Glomerular endothelial cell (primary cell): ENCODE results near the gene INSIG2. TPM values are rescaled to one million over a fixed set of nuclear protein-coding genes. Genes with fewer than 3 reads are reported as not detected.

Experiments
- DNase-seq: peaks from one replicate; pipeline ENCODE4 v3.0.0-alpha.2; 2011; ENCODE audit warnings: low read depth, low spot score; ENCODE audit errors: extremely low read depth
- total RNA-seq: library from RNA; depleted of rRNA; stranded (reverse); fragments of >200 nt; gene quantifications from 2 replicates; pipeline ENCODE4 v1.2.3, GENCODE V29; 2015

INSIG2 gene
- 7.5 and 8.7 TPM in 2 replicates for total RNA-seq

DNA sequence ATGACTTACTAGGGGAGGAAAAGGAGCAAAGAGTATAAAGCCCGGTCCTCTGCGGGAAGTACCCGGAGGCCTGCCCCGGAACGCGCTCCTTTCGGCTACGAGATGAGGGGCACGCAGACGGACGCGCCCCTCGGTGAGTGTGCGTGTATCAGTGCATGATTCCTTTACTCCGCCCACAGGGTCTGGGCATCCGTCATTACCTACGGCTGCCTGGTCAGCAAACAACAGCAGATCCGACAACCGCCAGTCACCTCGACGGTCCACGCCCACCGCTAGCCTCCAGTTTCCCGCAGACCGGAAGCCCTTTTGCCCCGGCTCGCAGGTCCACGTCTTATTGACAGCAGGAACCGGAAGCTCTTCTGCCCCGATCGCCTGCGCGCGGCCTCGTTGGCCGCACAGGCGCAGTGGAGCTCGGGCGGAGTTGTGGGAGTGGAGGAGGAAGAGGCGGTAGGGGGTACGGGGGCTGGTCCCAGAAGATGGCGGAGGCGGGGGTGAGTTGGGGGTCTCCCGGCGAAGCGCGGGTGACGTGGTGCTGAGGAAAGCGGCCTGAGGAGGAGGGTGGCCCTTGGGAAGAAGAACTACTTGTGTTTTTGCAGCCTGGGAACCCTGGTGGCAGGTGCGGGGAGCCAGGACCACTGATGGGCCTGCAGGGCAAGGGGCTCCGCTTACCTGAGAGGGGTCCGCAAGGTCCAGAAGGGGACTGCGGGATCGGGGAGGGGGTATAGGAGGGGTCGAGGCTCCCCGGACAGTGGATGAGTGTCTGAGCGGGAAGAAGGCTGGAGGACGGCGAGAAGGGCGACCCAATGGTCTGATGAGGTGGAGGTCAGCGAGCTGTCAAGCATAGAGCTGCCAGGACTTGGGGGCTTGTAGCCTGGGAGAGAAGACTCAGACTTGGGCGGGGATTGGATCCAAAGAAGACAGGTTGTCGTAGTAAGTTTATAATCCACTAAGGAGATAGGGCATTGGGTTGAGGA is at the start of gene INSIG2:
TSS of gene INSIG2 (plus strand) at position 421 of the 974 bp plus-strand sequence. CDS start 8,086 bp downstream, outside the sequence.
- no peak for DNase-seq

DNA sequence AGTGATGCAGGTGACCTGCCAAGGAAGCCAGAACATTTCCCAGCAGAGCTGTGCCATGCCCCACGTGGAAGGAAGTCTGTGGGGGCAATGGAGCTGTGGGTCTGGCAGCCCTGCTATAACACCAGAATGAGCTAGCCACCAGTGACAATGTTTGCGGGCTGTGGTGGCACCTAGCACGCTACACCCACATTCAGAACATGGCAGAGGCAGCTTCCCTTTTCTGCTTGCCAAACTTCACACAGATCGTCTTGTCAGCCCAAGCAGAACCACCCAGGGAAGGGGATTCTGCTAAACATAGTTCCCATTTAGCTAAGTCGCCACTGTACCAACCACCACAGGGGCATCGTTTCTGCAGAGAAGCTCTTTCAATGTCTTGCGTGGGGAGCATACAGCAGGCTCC is 47.4 kb upstream of the INSIG2 start:
- DNase-seq = no peak

DNA sequence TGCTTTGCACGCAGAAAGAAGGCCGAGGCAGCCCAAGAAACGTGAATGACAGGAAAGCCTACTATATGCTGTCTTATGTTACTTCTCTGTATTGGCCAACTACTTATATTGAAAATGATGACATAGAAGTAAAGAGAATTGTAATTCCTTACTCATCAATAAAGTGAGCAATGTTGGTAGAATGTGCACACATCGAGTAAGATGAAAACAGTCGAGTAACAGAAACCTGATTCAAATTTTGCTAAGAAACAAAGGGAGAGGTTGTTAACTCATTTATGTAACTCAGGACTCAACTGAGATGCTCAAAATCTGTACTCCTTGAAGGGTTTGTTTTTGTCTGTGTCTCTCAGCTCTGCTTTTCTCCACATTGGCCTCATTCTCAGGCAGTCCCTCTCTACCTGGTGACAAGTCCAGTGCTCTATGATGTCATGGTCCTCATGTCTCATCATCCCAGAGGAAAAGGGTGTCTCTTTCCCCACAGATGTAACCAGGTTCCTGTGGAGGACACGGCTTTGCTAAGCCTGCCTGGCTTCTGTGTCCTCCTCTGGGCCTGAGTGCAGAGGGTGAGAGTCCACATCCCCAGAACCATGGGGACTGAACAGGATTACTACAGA is 44.1 kb upstream of the INSIG2 start:
- no peak for DNase-seq

DNA sequence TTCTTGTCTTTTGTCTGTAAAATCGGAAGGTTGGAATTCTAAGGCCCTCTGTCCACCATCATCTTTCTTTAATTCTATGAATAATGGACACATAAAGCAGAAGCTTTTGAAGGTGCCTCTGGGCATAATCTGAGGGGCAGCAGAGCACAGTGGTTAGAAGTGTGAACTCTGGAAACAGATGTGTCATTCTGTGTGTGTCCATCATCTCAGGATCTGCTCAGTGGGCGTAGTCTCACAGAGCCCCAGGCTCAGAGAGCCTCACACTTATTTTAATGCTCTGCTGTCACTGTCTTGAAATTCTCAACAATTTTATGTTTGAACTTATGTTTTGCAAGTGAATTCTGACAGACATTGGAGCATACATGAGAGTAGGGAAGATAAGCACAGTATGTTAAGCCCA is 43.4 kb upstream of the INSIG2 start:
- DNase-seq = no peak

DNA sequence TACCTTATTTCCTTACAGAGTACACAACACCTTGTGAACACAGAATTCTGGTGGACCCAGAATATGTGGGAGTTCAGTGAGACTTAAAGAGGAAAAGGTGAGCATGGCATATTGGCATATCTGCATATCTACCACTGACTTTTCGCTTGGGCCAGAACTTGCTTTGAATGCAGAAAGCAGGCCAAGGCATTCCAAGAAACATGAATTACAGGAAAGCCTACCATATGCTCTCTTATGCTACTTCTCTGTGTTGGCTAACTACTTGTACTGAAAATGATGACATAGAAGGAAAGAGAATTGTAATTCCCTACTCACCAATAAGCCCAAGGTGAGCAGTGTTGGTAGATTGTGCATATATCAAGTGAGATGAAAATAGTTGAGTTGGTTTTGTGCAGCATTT is 43.0 kb upstream of the INSIG2 start:
- DNase-seq = no peak

DNA sequence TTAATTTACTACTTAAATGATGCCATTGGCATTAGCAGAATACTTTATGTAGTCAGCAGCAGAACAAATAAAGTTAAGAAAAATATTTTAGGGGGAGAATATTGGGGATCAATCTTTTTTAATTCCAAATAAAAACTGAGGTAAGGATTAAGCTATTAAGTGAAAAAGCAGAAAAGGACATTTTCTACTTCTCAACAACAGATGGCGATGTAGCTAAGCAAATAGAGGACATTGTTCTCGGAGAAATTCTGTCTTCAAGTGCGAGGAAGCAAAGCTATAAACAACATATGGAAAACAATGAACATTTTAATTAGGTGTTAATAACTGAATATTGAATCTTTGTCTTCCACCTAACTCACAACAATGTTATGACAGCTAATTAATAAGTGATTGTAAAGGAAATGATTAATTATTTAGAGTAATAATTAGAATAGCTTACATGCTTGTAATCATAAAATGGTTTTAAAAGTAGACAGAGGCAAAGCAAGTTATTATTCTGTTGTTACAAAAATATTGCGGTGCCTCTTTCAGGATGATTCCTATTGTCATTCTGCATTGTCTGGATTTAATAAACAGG is 41.5 kb upstream of the INSIG2 start:
- peak; percentile 25 for DNase-seq

DNA sequence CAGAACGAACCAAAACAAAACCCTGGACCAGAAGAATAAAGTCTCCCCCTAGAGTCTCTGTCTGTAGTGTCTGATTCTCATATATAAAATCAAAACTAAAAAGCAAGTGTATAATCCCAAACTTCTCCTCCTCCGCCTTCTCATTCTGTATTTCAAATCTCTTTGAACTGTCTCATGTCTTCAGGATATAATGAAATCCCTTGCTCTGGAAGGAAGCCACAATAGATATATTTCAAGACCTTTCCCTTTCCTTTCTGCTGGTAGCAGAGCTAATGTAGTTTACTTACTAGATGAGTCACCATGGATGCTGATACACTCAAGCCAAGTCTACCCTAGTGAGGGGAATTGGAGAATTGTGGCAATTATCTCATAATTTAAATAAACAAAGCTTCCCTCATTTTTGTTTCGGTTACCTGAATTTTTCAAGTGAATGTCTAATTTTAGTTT is 40.9 kb upstream of the INSIG2 start:
- no peak for DNase-seq

DNA sequence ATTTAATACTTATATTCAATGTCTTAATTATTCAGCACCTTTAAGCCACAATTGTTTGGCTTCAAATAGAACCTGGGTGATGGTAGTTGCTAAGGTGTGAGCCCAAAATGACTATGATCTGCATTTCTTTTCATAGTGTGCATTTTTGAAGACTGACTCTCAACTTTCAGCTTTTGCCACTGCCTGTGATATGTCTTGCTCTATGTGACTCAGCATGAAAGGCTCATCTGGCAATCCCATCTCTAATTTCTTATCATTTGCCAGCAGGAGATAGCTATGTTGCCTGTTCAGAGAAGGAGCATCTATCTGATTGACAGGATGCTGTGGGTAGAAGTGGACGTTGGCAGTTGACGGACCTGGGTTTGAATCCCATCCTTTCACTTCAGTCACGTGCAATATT is 39.9 kb upstream of the INSIG2 start:
- no peak for DNase-seq

DNA sequence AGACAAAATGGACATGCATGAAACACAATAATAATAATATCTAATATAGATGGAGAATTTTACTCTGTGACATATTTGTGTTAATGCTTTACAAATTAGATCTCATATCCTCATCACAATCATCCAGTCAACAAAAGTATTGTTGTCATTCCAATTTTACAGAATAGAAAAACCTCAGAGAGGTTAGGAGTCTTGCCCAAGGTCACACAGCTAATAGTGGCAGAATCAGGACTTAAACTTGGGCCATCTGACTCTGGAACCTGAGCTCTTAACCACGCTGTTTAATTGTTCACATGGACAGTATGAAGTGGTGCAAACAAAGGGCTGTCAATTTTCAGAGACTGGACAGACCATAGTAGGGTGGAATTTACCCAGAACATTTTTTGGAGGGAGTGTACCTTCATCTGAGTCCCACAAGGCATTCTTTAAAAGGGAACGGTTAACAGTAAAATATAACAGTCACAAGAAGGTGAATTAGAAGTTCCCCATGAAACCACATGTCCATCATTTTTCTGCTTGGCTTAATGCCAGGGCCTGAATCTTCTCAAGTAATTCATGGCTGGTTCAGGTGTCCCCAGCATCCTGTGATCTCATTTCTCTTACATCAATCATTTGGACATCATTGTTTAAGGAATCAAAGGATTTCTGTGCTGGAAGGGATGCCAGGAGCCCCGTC is 39.0 kb upstream of the INSIG2 start:
- no peak for DNase-seq

DNA sequence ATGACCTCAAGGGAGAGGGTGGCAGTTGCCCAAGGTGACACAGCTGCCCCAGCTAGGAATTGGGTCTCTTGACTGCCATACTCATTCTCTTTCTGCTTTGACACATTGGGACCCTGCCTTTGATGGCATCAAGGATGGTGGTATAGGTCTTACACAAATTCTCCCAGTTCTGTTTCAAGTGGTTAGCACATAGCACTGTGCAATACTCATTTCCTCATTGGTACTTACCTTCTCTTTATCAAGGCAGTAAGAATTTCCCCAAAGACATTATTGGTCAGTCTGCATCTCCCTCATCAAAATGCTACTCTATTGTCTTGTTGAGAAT is 38.5 kb upstream of the INSIG2 start:
- no peak for DNase-seq

DNA sequence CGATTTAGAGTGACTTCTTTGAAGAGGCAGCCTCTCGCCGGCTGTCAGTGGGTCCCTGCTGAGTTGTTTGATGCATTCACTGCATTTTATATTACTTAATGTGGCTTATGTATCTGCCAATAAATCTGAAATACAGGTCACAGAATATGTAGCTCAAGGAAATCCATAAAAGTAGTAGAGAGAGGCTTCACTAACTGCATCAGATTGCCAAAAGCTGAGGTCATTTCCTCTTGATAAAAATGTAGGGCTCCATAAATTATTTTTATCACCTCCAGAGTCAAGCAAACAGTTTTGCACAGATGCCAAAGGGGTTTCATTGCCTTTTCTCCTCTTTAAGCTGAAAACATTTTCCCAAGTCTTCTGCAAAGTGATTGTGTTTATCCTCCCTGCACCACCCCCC is 37.9 kb upstream of the INSIG2 start:
- no peak for DNase-seq

DNA sequence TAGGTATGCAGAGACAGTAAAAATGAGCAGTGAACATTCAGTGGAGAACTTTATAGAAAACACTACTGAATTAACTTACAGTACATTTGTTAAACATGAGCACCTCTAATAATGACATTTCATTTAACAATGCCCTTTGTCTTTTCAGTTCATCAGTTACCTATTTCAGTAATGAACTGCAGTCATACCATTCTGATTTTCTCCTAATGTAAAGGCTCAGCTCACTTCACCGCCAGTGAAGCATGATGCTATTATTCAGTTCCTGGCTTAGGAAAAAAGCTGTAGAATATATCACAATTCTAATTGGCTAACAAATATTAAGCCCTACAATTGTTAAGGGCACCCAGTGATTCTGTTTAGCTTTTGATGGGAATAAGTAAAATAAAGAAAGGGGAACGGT is 37.3 kb upstream of the INSIG2 start:
- no peak for DNase-seq

DNA sequence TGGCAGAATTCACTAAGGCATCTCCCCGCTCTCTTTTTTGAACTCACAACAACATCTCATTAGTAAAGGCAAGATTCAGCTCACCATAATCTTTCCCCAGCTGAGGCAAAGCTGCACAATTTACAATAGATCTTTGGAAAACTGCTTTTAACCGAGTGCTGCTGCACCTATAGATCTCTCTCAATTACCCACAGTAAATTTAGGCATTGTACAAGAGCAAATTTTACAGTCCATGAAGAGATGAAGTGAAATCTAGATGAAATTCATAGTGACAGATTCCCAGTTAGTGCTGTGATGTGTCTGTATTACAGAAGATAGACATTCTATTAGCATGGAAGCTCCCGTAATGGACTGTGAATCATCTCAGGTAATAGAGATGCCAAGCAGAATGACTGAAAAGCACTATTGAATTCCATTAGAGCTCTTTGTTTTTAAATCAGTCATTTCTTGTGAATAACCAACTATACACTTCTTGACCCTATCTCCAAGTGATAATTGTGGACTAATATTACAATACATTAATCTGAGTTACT is 36.4 kb upstream of the INSIG2 start:
- DNase-seq = no peak

DNA sequence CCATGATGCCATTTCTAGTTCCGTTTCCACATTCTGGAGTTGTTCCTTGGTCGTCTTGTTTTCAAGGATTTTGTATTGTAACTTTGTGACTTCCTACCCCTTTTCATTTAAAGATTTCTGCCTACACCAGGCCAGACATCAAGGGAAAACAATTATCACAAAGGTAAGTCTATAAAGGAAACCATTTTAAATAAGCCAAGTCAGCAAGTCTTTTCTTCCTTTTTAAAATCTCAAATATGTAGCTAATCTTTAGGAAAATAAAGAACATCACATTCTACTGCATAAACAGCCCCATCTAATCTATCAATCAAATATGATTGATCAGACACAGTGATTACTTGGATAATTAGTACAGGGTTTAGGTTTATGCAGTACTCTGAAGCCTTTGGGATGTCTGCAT is 35.8 kb upstream of the INSIG2 start:
- no peak for DNase-seq

DNA sequence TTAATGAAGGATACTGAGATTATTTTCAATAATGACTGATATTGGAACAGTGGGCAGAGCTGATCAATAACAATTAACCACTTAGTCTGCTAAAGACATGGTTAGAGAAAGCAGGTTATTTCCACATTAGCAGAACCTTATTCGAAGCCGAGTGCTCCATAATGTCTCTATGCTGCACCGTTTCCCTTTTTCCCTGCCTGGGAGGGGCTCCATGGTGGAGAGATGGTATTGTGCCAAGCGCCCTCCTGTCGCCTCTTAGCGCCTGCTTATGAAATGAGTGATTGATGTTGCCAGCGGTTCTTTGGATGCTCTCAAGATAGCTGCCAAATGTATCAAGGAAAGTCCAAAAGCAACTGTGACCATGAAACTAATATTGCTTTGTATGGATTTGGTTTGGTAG is 34.6 kb upstream of the INSIG2 start:
- no peak for DNase-seq

DNA sequence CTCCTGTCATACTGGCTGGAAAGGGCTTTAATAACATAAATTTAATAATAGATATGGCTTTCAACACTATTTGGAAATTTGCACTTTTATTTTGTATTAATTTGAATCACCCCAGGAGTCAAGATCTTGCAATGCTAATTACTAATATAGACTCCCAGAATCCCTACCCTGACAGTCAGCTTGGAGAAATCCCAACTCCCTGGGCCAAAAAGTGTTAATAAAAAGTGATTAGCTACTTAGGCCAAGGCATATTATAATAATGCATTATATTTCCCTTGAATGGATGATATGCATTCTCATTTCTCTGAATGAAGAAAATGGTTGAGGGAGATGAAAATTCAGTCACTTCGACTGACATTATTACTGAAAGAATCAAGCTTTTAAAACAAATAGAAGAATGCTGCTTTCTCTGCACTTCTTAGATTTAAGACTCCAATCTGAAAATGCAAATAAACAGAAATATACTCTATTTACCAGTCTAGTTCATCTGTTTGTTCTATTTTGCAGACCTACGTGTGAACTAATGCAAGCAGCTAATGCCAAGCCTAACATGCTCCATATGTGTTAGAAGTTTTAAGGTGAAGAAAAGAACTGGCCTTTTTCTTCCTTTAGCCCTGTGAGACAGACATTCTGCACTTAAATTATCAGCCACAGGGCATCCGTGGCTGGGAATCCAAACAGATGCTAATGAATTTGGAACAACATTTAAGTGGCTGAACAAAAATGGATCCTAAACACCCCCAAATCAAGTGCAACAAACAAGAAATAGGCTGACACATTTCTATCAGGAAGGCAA is 33.9 kb upstream of the INSIG2 start:
- no peak for DNase-seq

DNA sequence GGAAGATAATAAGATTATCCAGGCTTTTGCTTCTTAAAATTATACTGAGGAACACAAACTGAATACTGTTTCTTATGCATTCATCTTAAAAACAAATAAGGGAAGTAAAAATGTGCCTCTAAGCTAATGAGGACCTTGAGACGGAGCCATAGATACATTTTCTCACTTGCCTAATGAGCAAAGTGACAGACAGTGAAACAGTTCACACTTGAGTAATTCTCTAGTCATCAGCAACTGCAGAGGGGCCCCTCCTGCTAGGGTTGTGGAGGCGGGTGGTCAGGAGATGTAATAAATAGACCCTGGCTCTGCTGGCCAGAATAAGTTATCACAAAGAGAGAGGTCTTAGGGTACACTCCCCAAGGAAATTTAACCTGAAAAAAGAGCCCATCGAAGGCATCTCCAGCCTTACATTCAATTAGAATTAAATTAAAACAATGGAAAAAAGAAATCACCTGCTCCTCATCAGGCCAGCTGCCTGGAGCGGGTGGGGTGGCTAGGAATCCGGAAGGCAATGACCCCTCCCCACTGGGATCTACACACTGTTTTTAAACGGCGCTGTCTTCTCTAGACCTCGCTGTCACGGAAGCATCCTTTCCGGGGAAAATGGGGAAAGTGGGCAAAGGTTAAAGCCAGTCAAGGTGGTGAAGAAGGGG is 32.6 kb upstream of the INSIG2 start:
- DNase-seq = no peak

DNA sequence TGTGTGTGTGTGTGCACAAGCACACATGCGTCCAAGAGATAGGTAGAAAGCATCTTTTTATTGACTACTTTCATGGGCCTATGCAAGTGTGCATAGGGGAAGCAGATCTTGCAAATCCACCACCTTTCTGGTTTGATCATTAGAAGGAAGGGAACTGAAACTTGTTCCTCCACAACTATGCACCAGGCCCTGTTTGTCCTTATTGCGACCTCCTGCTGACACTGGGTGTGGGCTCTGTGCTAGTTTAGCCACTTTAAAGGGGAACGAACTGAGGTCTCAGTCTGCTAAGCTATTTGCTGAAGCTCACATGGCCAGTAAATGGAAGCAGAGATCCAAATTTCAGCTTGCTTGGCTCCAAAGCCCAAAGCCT is 32.1 kb upstream of the INSIG2 start:
- DNase-seq = no peak

DNA sequence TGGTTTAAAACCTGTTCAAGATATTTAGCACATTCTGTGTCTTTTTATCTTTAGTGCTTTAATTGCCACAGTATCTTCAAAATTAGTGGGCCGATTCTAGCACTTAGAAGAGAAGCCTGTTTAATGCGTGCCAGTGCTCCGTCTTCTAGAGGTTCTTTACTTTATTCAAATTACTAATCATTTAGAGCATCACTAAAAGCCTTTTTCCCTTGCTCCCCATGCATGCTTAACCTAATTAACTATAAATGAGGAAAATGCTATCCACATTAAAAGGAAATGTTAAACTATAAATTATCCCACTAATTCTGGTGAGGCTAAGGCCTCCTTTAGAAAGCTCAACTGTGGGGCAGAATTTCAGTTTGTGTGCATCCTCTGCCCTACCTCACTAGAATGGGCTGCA is 31.5 kb upstream of the INSIG2 start:
- no peak for DNase-seq

DNA sequence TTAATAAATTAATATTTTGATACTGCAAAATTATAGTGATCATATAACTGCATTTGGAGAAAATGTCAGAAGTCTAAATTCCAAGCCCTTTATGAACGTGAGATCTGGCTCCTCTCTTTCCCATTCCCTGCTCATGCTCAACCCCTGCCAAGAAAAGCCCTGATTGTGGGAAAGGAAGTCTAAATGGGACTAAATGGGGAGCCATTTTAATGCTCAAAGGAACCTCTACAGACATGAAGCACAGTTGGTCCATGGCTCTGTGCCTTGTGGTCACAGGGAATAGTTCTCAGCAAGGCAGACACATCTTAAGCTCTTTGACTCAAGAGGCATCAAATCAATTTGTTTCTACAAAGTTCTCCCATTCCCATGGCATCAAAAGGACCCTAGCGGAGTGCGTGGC is 29.3 kb upstream of the INSIG2 start:
- no peak for DNase-seq
